Keratinocyte (primary cell): ENCODE data around the gene ARL3. TPM values are rescaled to one million over a fixed set of nuclear protein-coding genes. Genes with fewer than 3 reads are reported as not detected.

Source experiments
- DNase-seq: peaks from one replicate; pipeline ENCODE4 v3.0.0-alpha.2; 2011; ENCODE audit warnings: low read depth, missing footprints, low spot score
- FAIRE-seq: peaks from 2 replicates; lab custom pipeline; 2011; peaks lifted over from hg19 to GRCh38; lab: Jason Lieb, UNC
- H2AFZ ChIP-seq: 2 replicates; pipeline ENCODE4 v1.6.0; 2012; ENCODE audit warnings: low read length, control low read depth, inconsistent platforms; ENCODE audit not compliant: control insufficient read depth
- H3K27ac ChIP-seq: 2 replicates; pipeline ENCODE4 v1.5.1; 2011; ENCODE audit warnings: low read length; ENCODE audit not compliant: control insufficient read depth, insufficient read depth
- H3K27me3 ChIP-seq: 3 replicates; pipeline ENCODE4 v1.6.0; 2011; ENCODE audit warnings: low read length; ENCODE audit not compliant: control insufficient read depth, insufficient read depth; ENCODE audit errors: extremely low read depth
- H3K36me3 ChIP-seq, 2 experiments: 2 replicates in 1 of 2; 3 replicates in 1 of 2; pipeline ENCODE4 v1.5.1; 2011; ENCODE audit warnings: low read length in 2 of 2, mild to moderate bottlenecking in 1 of 2; ENCODE audit not compliant: control insufficient read depth in 2 of 2, insufficient read depth in 2 of 2; ENCODE audit errors: extremely low read depth in 1 of 2
- H3K4me1 ChIP-seq: 3 replicates; pipeline ENCODE4 v1.5.1; 2011; ENCODE audit warnings: low read length; ENCODE audit not compliant: control insufficient read depth, insufficient read depth; ENCODE audit errors: extremely low read depth
- H3K4me2 ChIP-seq: 3 replicates; pipeline ENCODE4 v1.6.0; 2011; ENCODE audit warnings: low read depth, low read length; ENCODE audit not compliant: control insufficient read depth, insufficient read depth; ENCODE audit errors: extremely low read depth
- H3K4me3 ChIP-seq, 3 experiments: fragments of 200-600 bp in 1 of 3; sonication (generic) in 1 of 3; 2 replicates in 2 of 3; 3 replicates in 1 of 3; pipeline ENCODE4 v1.5.1; 2011 to 2016; ENCODE audit warnings: low read length in 3 of 3, mild to moderate bottlenecking in 3 of 3, control low read depth in 2 of 3, inconsistent platforms in 1 of 3, low read depth in 1 of 3, mixed read lengths in 1 of 3, mixed run types in 1 of 3, moderate library complexity in 1 of 3; ENCODE audit not compliant: control insufficient read depth in 2 of 3, insufficient read depth in 2 of 3; ENCODE audit errors: extremely low read depth in 1 of 3
- H3K79me2 ChIP-seq: 2 replicates; pipeline ENCODE4 v1.6.0; 2012; ENCODE audit warnings: low read length; ENCODE audit not compliant: control insufficient read depth, insufficient read depth
- H3K9ac ChIP-seq: 3 replicates; pipeline ENCODE4 v1.6.0; 2011; ENCODE audit warnings: low read length; ENCODE audit not compliant: control insufficient read depth, insufficient read depth; ENCODE audit errors: extremely low read depth
- H3K9me1 ChIP-seq: 3 replicates; pipeline ENCODE4 v1.6.0; 2011; ENCODE audit warnings: low read length; ENCODE audit not compliant: control insufficient read depth, insufficient read depth; ENCODE audit errors: extremely low read depth
- H3K9me3 ChIP-seq: 2 replicates; pipeline ENCODE4 v1.5.1; 2012; ENCODE audit warnings: low read depth, low read length; ENCODE audit not compliant: control insufficient read depth
- H4K20me1 ChIP-seq: 3 replicates; pipeline ENCODE4 v1.6.0; 2011; ENCODE audit warnings: low read length; ENCODE audit not compliant: control insufficient read depth, insufficient read depth; ENCODE audit errors: extremely low read depth
- EZH2 ChIP-seq: IDR thresholded peaks from one replicate; pipeline ENCODE4 v1.6.1; 2012; ENCODE audit warnings: inconsistent platforms, mild to moderate bottlenecking, low read length, moderate library complexity
- dilution Hi-C: fragments of 300-500 bp; cut with MboI; formaldehyde crosslinking; loops from one replicate; pipeline ENCODE4 v1.7.0; 2020; ENCODE audit warnings: low sequenced_read_pairs; ENCODE audit not compliant: extremely low pct_ligation_motif_present
- polyA plus RNA-seq, 5 experiments: library from polyadenylated mRNA; depleted of rRNA in 3 of 5; stranded (reverse) in 3 of 5; stranded (forward) in 1 of 5; unstranded in 1 of 5; fragments of >200 nt; gene quantifications; 1 replicate in 1 of 5; 2 replicates in 3 of 5; 3 replicates in 1 of 5; pipeline versions ENCODE4 v1.2.1 to v1.2.3, GENCODE V29; 2011 to 2012; ENCODE audit warnings: missing spikeins in 2 of 5, low read depth in 1 of 5, low replicate concordance in 1 of 5
- TF ChIP-seq, protein P1 (sequence below), 3 experiments: IDR thresholded peaks in 1 of 3; conservative IDR thresholded peaks in 1 of 3; optimal IDR thresholded peaks in 1 of 3; 2 replicates in 2 of 3; 3 replicates in 1 of 3; pipeline versions ENCODE3 to v1.5.1; 2011; ENCODE audit warnings: low read length in 3 of 3, mild to moderate bottlenecking in 3 of 3, moderate library complexity in 2 of 3, control low read depth in 1 of 3, inconsistent platforms in 1 of 3; ENCODE audit not compliant: insufficient read depth in 2 of 3; ENCODE audit errors: extremely low read depth in 1 of 3

The ARL3 gene
- polyA plus RNA-seq, 1 donor (not counting 4 experiments of a cell fraction or from before 2014, with no cell fraction given): 10.7 TPM

DNA sequence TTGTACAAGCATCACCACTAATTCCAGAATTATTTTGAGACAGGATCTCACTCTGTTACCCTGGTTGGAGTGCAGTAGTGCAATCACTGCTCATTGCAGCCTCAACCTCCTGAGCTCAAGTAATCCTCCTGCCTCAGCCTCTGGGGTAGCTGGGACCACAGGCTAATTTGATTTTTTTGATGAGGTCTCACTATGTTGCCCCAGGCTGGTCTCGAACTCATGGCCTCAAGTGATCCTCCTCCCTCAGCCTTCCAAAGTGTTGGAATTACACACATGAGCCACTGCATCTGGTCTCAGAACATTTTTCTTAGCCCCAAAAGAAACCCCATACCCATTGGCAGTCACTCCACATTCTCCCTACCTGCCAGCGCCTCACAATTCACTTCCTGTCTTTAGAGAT lies 26.0 kb upstream of the ARL3 start:
- Histone ChIP-seq H3K9me1 (no peaks in the 10 kb centered on the region), H3K36me3 (peaks cover 0 to 4% of the 10 kb centered on the region in 2 experiments), H3K79me2 (peaks cover 14% of the 10 kb centered on the region), H3K9ac (no peak overlapping the region), H2AFZ (no peak overlapping the region), H3K4me1 (peaks cover 13% of the 10 kb centered on the region), H3K27me3 (no peaks in the 10 kb centered on the region), H3K27ac (no peak overlapping the region), H4K20me1 (no peaks in the 10 kb centered on the region), H3K9me3 (no peaks in the 10 kb centered on the region), H3K4me2 (no peak overlapping the region), H3K4me3 (no peak overlapping the region)
- dilution Hi-C loops: no loop called here
- TF ChIP-seq, protein P1, sequence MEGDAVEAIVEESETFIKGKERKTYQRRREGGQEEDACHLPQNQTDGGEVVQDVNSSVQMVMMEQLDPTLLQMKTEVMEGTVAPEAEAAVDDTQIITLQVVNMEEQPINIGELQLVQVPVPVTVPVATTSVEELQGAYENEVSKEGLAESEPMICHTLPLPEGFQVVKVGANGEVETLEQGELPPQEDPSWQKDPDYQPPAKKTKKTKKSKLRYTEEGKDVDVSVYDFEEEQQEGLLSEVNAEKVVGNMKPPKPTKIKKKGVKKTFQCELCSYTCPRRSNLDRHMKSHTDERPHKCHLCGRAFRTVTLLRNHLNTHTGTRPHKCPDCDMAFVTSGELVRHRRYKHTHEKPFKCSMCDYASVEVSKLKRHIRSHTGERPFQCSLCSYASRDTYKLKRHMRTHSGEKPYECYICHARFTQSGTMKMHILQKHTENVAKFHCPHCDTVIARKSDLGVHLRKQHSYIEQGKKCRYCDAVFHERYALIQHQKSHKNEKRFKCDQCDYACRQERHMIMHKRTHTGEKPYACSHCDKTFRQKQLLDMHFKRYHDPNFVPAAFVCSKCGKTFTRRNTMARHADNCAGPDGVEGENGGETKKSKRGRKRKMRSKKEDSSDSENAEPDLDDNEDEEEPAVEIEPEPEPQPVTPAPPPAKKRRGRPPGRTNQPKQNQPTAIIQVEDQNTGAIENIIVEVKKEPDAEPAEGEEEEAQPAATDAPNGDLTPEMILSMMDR (optimal IDR thresholded peaks at IDR 0.05 in 1 of 3, IDR thresholded peaks at IDR 0.05 in 1 of 3, conservative IDR thresholded peaks at IDR 0.05 in 1 of 3; ENCODE audit: extremely low read depth in 1 of 3, insufficient read depth in 2 of 3, low read length in 3 of 3): no peak
- no peak for TF ChIP-seq EZH2
- DNase-seq (no peak), FAIRE-seq (no peak)

DNA sequence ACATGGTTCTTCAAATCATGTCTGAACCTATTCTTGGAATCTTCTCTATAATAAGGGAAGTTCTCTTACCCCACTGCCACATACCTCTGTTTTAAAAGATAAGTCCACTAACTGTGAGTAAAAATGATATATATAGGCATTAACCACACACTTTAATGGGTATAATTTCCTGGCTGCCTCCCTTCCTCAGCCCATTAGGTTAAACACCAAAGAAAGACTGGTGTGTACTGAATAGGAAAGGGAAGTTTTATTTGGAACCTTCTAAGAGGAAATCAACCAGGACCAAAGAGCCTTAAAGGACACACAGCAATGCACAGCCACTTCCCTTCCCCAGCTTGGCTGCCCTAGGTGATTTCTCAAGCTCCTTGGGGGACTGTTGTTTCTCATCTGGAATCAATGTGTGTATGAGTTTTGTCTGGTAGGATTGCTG lies 24.5 kb upstream of the ARL3 start:
- FAIRE-seq (no peak), DNase-seq (no peak)
- H3K27ac ChIP-seq: no peak overlapping the region
- dilution Hi-C loops: no loop called here
- peaks cover 4% of the 10 kb centered on the region for H3K4me1 ChIP-seq
- H3K27me3 ChIP-seq: no peaks in the 10 kb centered on the region
- H3K9ac ChIP-seq: no peak overlapping the region
- no peak overlapping the region for H3K4me2 ChIP-seq
- H4K20me1 ChIP-seq: no peaks in the 10 kb centered on the region
- no peak overlapping the region for H2AFZ ChIP-seq
- no peak for TF ChIP-seq EZH2
- TF ChIP-seq, protein P1 (optimal IDR thresholded peaks at IDR 0.05 in 1 of 3, IDR thresholded peaks at IDR 0.05 in 1 of 3, conservative IDR thresholded peaks at IDR 0.05 in 1 of 3; ENCODE audit: extremely low read depth in 1 of 3, insufficient read depth in 2 of 3, low read length in 3 of 3): no peak
- H3K9me1 ChIP-seq: no peaks in the 10 kb centered on the region
- no peaks in the 10 kb centered on the region for H3K79me2 ChIP-seq
- no peak overlapping the region for H3K4me3 ChIP-seq
- no peaks in the 10 kb centered on the region for H3K9me3 ChIP-seq
- H3K36me3 ChIP-seq: peaks cover 0 to 8% of the 10 kb centered on the region in 2 experiments
